ENCODE results near the gene PCGF3.

GRCh38 chr4:813900-814299, 108.3 kb downstream of the PCGF3 start:
- TF ChIP-seq CTCF (IDR thresholded peaks at IDR 0.05) (no peak), POLR2AphosphoS5 (IDR thresholded peaks at IDR 0.05) (no peak)

Measured in transverse colon (tissue), 4 donors.